NCI-H460 (cell line): Measurements from ENCODE around the gene OR6B1. TPM values are rescaled to one million over a fixed set of nuclear protein-coding genes. Genes with fewer than 3 reads are reported as not detected.

ENCODE experiments used
- DNase-seq: peaks from one replicate; pipeline ENCODE4 v3.0.0-alpha.2; 2016; ENCODE audit warnings: low read depth; ENCODE audit errors: extremely low read depth
- polyA plus RNA-seq: library from polyadenylated mRNA; depleted of rRNA; stranded (reverse); fragments of >200 nt; gene quantifications from 2 replicates; pipeline ENCODE4 v1.2.3, GENCODE V29; 2014; cell fraction: nucleus; rRNA removed
- total RNA-seq: library from RNA; depleted of rRNA; stranded (reverse); fragments of >200 nt; shearing (Covaris generic); gene quantifications from 2 replicates; pipeline ENCODE4 v1.2.3, GENCODE V29; 2014; rRNA removed

The OR6B1 gene
- not detected in 2 replicates for total RNA-seq
- polyA plus RNA-seq, result 0.02 TPM in 1 of 2 replicates, not detected in the other

DNA sequence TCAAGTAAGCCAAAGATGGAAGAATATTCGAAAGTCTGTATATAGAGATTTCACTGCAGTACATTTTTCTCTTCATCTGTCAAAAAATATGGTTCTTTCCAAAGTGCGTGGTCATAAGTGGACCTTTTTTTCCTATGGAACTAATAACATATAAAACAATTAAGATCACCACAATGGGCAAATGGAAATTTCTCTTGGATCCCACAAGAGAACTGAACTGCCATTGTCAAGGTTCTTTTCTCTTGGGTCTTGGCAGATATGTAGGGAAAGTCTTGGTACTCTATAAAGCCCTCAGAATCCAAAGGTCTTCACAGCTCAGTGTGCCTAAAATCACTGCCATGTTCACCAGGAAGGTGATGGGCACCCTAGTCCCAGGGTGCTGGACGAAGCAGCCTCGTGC is at the start of gene OR6B1:
Gene OR6B1 (plus strand): TSS at position 301 of the 400 bp plus-strand sequence. CDS start 3,677 bp downstream, outside the sequence.
- DNase-seq, result no peak

DNA sequence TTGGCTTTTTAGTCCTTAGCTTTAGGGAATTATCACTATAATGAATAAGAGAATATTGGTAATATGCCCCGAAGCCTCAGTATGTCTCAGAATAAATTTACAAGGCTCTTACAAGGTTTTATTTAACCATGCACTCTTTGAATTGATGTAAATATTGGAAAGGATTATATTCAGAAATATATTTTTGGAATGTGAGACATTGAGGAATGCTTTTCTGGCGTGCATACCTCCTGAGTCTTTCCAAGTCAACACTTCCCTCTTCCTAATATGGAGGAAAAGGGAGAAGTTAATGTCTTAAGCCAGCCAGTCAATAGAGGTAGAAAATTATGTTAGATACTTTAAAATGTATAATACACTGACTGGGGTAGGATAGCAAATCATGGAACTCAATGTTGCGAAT is 46.7 kb upstream of the OR6B1 start:
- DNase-seq, result no peak

DNA sequence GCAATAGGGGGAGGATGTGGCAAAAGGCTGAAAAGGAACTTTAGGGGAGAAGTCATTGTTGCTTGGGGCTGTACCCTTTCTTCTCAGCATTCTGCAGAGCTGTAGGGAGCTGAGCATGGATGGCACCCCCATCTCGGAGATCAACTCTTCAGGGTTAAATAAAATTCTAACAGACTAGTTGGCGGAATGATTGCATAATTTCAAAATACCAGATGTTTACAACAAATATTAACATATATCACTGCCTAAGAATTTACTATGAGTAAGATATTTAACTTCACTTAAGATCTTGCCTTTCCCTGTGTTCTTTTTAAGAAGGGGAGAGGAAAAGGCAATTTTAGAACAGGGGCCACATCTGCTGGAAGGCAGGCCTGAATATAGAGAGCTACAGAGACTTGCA is 46.0 kb upstream of the OR6B1 start:
- no peak for DNase-seq

DNA sequence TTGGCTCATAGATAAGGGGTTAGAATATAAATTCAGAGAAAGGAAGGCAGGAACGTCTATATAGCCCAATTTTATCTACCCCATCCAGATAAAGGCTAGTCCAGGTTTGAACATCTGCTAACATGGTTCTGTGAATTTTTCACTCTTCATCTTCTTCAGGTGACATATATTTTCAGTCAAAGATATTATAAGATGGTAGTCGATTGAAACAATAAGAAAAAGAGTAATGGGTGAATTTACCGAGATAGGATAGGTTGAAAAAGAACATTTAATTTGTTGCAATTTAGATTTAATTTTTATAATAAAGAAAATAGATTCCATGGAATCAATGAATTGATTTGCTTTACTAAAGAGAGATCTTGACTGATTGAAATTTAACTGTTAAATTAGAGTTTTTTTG is 45.6 kb upstream of the OR6B1 start, which contains the start of gene OR2F1:
Gene OR2F1 (plus strand): TSS at position 301 of the 400 bp plus-strand sequence. CDS start 5,127 bp downstream, outside the sequence.
- no peak for DNase-seq

DNA sequence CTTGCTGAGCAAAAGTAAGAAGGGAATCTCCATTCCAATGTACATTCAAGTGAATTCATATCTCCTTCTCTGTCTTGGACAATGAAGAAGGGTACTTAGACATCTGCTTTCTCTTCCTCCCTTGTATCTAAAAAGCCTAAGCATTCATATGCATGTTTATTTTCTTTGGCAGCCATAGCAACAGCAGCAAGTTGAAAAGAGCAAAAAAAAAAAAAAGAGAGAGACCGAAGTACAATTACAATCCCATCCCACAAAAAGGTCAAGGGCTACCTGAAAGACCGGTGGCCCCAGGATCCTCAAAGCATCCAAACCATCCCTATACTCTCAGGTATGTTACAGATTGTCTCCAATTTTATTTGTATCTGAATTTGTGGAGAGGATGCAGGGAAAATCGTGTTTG is 41.3 kb upstream of the OR6B1 start:
- no peak for DNase-seq

DNA sequence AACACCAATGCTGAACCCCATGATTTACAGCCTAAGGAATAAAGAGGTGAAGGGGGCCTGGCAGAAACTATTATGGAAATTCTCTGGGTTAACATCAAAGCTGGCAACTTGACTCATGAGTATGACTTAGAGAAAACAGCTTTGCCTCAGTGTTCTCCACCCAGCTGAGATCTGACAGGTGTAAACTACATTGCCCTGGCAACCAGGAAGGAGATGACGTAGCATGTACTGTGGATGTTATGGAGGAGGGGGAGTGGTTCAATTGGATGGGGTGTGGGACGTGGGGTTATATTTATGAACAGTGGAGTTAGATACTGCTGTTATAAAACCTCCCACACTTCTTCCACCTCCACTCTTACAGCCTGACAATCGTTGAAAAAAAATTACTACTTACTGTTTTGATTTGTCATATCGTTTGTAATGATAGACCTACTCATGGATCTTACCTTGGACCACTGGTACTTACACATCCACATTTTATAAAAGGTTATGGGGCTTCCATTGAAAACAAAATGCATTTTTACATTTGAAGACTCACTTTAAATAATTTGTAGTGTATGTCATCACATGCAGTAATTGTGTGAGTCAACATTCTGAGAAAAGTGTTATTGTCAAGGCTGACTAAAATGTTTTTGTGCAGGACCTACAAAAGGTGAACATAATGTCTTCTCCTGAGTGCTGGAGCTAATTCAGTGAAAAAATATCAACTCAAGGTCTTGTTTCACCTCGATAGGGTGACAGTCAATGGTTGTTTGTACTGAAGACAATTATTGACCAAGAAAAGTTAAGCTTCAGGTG is 39.1 kb upstream of the OR6B1 start:
- DNase-seq, result no peak

DNA sequence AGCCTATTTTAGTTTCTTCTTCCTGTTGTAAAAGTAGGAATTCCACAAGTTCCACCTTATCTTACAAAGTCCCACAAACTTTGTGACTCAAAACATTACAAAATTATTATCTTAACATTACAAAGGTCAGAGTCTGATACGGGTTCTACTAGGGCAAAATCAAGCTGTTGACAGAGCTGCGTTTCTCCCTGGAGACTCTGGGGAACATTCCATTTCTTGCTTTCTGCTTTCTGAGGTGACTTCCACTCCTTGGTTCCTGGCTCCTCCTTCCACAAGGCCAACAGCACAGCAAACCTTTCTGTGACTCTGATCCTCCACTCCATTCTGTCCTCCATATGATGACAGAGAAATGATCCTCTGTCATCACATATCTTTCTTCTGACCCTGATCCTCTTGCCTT is 34.8 kb upstream of the OR6B1 start:
- DNase-seq, result no peak

DNA sequence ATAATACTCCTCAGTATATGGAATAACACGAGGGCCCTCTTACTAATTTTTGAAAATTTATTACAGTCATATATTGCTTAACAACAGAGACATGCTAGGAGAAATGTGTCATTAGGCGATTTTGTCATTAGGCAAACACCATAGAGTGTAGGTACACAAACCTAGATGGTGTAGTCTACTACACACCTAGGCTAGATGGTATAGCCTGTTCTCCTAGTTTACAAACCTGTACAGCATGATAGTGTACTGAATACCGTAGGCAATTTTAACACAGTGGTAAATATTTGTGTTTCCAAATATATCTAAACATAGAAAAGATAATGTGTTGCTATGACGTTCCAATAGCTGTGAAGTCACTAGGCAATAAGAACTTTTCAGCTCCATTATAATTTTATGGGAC is 32.7 kb upstream of the OR6B1 start:
- no peak for DNase-seq

DNA sequence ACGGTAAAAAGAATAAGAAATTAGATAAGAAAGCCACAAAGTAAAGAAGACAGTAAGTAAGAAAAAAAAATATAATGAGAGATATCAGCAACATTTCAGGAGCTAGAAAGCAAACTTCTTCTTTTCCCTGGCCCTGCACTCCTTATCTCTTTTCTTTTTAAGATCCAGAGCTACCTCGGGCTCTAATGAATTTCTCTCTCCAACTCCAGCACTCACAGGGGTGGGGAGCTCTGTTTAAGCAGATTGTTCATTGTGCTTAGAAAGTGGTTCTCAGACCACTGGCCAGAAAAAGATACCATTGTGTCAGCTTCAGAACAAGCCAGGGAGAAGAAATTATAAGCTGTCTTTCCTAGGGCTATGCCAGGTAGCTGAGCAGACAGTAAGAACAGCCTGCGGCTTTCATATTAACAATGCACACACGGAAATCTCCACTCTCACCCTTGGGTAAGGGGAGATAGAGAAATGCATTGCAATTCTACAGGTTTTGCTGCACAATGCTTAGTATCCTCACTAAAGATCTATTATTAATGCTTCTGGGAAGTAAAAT is 26.2 kb upstream of the OR6B1 start:
- DNase-seq, result no peak

DNA sequence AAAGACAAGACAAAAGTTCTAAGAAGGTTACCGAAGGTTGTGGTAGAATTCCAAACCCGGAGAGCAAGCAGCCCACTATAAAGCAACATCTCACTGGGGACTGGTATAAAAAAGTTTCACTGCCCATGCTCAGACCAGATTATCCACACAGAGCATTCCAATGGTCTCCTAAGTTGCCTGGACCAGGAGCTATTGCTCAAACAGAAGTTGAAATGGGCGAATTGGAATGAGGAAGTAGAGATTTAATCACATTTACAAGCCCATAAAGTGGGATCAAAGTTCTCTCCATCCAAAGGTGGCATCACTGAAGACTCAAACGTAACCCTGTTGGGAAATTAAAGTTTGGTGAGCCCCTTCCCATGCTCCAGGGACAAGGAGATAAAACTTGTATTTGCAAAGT is 25.7 kb upstream of the OR6B1 start:
- DNase-seq, result no peak

DNA sequence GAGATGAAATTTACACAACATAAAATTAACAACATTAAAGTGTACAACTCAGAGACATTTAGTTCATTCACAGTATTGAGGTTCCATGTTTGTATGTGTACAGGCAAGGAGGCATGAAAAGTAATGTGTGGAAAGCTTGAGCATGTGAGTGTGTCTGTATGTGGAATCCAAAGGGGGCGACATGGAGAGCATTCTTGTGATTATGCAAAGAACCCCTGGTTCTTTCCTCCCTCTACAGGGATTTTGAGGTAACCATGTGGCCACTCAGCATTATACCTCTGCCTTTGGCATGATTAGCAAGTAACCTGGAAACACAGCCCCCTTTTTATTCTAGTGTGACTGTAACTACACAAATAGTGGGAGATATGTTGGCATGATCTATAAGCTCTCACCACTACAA is 24.5 kb upstream of the OR6B1 start:
- DNase-seq, result peak; percentile 7

DNA sequence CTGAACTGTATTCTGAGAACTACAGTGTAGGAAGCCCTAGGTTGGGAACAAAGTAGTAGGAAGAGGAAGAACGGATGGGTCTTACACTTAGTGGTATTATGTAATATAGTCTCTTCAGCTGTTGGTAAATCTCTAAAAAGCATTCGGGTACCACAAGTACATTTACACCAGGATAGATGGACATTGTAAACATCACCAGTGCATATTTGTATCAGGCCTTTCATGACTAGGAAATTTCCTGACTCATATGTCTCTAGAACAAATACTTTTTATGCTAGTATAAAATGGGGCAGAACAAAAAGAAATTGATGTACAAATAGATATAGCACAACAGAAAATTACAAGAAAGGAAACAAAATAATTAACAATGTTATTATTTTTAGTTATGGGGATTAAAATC is 21.5 kb upstream of the OR6B1 start:
- no peak for DNase-seq

DNA sequence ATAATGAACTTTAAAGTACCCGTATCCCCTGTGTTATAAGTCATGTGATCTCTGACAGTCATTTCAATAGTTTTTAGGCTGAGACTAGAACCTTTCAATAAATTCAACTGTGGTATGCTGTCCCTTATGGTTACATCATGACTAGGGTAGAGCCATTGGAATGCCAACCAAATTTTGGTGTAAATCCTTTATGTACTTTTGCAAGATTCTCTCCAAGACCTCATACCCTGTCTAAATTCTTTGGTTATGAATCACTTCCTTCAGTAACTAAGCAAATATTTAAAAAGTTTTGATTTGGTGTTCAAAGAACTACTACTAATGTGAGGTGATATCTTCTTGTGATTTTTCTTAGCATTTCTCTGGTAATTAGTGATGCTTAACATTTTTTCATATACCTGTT is 20.8 kb upstream of the OR6B1 start:
- DNase-seq, result peak; percentile 52

DNA sequence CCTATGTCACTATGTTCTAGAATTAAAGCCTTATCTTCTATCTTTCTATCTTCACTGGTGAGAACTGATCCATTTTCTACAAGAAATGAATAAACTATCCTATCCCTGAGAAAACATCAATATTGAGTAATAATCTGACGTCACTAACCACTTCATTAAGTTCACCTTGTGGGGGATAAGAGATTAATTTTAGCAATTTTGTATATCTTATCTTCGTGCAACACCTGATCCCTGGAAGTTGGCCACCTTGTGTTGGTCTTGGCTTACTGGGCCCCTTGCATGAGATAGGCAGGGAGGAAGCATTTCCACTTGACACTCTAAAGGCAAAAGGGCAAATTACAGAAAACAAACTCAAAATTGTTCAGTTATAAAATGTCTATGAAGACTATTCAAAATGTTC is 20.1 kb upstream of the OR6B1 start:
- DNase-seq, result no peak

DNA sequence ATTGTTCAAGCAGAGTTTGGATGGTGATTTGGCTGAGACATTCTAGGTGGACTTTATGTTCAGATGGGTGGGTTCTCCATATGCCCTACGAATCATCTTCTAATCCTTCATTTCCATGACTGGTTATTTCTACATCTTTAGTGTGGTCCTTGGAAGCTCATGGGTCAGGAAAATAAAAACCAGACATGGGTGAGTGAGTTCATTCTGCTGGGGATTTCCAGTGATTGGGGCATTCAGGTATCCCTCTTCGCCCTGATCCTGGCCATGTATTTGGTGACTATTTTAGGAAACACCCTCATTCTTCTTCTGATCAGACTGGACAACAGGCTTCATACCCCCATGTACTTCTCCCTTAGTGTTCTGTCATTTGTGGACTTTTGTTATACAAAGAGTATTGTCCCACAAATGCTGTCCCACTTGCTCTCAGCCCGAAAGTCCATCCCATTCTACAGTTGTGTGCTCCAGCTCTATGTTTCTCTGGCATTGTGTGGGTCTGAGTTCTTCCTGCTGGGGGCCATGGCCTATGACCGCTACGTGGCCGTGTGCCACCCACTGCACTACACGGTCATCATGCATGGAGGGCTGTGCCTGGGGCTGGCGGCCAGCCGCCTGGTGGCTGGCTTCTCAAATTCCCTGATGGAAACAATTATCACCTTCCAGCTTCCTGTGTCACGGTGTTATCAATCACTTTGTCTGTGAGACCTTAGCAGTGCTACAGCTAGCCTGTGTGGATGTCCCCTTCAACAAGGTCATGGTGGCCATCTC is 19.2 kb upstream of the OR6B1 start:
- DNase-seq, result no peak

DNA sequence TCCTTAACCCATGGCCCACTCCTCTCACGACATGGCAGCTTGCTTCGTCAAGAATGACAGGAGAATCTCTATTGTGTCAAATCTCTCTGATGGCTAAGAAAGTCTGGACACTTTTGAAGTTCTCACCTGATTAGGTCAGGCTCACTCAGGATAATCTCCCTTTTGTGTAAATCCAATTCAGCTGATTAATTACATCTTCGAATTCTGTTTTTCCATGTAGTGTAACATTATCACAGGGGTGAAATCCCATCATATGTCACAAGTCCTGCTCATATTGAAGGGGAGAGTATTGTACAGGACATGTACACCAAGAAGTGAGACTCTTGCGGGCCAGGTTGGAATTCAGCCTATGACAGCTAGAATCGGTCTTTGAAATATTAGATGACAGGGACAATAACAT is 16.2 kb upstream of the OR6B1 start:
- DNase-seq, result no peak

DNA sequence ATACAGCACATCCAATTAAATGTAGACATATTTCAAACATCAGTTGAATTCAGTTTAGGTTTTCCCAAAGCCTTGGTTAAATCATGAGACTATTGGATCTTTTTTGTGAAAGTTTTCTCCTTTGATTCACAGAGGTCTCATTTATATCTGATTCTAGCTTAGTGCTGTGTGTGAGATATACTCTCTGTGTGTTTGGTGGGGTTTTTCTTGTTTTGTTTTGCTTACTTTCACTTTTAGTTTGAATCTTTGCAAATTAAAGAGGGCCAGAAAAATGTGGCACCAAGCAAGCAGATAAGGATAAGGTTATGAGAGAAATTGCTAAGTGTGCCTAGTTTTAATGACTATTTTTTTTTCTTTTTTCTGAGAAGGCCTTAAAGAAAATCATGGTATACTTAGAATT is 12.6 kb upstream of the OR6B1 start:
- no peak for DNase-seq

DNA sequence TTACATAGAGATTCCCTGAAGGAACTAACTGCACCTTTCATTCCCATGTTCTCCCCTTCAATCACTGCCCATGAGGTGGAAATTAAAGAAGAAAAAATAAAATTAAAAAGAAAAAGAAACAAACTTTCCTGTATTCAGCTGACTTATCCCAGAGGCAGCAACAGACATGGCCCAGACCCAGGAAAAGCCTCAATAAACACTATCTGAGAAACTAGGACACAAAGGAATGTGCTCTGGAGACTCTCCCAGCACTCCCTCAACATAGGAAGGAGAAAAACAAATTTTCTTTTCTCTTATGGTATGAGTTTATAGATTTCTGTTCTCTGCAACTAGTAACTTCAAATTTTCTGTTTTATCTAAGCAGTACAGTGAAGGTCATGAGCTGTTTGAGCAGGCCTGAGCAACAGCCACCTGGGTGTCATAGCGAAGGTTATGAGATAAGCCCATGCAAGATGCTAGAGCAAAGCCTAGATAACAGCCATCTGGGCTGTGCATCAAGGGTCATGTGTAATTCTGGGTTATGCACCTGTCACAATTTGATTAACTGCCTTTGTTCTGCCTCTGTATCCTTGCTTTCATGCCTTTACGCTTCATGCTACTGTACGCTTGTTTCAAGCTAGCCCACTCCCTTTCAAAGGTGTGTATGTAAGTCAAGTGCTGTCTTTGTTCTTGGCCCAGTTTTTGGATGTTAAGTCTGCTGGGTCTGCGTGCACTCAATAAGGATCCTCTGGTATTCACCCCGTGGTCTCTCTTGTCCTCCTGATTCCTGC is 11.0 kb upstream of the OR6B1 start:
- no peak for DNase-seq

DNA sequence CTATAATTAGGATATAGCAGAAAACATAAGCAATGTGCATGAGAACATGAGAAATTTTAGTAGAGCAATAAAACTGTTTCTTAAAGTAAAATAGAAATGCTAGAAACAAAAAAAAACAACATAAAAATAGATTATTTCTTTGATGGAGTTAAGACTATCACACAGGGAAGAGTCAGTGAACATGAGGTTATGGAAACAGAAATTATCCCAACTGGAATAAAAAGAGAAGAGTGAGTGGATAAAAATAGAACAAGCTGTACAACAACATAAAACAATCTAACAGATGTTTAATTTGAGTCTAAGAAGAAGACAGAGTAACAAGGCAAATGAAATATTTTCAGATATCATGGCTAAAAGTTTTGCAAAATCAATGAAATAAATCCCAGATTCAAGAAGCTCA is 7.5 kb upstream of the OR6B1 start:
- DNase-seq, result no peak

DNA sequence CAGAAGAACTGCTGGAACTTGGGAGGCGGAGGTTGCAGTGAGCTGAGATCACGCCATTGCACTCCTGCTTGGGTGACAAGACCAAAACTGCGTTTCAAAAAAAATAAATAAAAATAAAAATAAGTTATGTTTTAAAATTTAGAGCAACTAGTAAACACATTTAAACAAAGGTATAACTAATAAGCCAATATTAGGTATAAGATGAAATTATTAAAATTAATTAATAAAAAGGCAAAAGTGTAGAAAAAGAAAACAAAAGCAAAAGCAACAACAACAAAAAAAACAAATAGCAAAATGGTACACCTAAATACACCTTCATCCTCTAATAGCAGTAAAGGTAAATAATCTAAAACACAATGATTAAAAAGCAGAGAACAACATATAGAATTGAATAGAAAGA is 6.2 kb upstream of the OR6B1 start:
- DNase-seq, result no peak

DNA sequence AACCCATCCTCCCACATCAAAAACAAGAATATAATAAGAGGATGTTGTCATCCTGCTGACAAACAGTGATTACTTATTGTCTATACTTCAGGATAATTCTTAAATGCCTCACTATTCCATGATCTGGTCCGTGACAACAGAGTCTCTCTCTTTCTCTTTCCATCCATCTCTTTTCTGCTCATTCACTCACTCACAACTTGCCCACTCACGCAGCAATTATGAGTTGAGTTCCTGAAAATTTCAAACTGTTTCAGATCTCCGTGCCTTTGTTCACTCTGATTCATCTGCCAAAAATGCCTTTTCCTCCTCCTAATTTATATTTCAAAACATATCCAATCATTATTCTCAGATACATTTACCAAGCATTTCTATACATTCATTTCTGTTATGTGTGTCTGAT is 1.4 kb downstream of the OR6B1 start:
- no peak for DNase-seq
